Left kidney (tissue), 2 donors: Measurements from ENCODE around the gene LRRC28. TPM values are rescaled to one million over a fixed set of nuclear protein-coding genes. Genes with fewer than 3 reads are reported as not detected.
A peak's percentile ranks its signal among the peaks of the same experiment; 100 is the strongest.

Experiments used
- DNase-seq: peaks from one replicate; pipeline ENCODE4 v3.0.0-alpha.2; 2013
- polyA plus RNA-seq: library from polyadenylated mRNA; unstranded; fragments of 120-200 nt; gene quantifications from one replicate; pipeline ENCODE4 v1.2.1, GENCODE V29; 2013; ENCODE audit not compliant: insufficient read length

The LRRC28 gene
- polyA plus RNA-seq, 1 donor = 42.3 TPM

DNA sequence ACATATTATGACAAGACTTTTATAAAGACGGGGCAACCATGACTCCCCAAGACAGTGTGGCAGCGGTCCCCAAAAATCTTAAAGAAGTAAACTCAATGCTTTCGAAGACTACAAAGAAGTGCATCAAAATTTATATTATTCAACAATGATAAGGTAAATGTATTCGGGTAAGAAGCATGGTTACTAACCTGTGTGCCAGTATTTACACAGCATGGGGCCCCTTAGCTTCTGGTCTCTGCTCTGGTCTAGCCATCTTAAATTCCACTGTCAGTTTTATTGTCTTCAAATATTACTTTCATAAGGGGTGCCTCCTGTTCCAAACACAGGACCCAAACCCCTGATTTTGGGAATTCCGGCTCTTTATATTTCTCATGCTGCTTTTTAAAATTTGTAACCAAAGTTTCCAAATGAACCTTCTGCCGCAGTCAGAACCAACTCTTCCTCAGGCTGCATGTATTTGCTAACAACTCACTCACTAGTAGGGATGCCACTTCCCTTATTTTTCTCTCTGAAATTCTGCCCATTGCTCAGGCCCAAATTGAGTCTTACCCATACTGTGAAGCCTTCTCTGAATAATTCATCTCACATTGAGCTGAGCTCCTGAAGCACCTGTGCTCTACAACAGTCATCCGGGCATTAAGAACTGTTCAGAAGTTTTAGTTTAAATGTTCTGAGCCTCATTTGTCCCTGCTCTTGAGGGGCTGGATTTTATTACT lies 3.1 kb upstream of the LRRC28 start:
- no peak for DNase-seq

DNA sequence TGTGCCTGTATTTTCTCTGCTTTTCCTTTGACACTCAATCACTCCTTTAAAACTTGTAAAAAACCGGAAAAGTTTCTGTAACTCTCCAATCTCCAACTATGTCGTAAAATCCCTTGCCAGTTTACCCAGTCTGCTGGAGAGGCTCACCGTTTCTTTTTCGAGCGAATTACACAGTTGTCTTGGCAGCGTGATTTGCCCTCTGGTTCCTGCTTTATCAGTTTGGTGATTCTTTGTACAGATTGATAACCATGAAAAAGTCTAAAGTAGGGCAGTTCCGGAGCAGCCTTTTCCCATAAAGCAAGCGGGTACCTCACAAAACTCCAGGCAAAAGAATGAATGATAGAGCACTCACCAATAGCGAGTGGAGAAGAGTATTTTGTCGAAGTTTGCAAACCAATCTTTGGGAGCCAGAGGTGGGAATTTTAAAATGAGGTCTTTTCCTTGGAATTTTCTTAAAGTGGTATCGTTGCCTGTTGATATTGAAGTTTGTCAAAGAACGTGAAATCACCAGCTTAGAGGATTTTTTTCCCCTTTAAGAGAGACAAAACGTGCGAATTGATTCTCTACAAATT lies 1.9 kb upstream of the LRRC28 start, which contains the start of gene TTC23:
Gene TTC23 (minus strand): TSS at position 312 of the 572 bp plus-strand sequence. CDS start 20,869 bp downstream, outside the sequence.
- DNase-seq = peak; percentile 90

DNA sequence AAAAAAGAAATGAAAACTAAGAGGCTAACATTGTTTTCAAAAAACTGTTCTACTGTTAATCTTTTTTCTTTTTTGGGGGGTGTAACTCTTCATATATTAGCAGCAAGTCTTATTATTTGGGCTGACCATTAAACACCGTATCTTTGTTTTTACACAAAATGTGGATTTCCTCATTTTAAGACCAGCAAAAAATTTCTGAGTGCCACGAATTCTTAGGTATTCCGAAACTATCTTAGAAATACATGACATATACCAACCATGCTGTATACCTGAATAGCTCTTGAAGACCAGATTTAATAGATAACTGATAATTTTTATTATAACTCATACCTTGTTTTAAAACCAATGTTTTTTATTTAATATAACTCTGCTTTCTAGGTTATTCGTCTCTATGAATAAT lies 1.3 kb upstream of the LRRC28 start:
- no peak for DNase-seq

DNA sequence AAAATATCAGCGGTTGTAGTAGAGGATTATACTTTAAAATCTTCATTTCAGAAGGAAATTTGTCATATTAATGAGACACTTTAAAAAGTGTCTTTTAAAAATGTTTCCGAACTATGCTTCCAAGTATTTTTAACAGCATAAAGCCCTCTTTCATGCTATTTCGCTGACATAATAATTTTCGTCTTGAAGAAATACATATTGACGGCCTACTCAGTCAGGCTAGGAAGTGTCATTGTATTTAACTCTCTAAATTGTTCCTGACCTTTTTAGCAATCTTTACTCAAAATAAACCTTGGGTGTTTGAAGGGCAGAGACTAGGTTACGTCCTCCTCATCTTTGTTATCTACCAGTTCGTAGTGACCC lies 806 bp upstream of the LRRC28 start:
- DNase-seq = no peak

DNA sequence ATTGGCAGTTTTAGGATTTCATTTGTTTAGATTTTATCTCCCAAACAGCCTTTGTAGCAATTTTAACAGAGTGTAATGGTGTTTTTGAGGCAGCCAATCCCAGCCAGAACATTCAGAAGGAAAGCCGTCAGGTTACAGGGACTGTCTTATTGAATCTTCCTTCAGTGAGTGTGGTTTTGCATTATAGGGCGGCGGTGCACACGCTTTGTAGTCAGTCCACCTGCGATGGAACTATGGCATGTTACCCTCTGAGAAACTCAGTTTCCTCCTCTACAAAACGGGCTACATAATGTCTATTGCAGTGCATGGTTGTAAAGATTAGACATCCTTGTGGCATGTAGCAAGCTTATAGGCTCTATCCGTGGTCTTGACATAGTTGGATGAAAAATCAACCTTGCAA lies 1.0 kb downstream of the LRRC28 start:
- DNase-seq = no peak

DNA sequence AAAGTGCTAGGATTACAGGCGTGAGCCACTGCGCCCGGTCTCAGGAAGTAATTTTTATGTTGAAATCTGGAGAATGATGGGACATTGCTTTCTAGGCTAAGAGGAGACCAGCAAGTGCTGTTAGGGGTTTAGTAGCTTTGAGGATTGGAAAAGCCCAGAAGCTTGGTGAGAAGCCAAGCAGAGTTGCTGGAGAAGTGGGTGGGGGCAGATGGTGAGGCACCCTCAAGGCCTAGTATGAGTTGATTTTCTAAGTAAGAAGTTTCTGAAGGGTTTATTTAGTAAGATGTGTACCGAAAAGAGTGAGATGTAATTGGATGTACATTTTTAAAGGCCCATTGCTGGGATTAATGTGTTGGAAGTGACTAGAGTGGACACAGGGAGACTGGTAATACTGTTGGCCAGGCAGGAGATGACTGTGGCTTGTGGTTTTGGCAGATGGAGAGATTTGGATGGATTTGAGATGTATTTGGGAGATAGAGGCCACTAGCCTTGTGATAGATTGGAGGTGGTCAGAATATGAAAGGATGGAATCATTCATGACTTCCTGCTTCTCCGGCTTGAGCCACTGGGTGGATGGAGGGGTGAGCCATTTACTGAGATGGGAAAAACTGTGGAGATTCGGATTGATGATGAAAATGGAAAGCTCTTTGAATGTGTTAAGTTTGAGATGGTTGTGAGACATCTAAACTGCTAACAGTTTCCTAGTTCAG lies 2.3 kb downstream of the LRRC28 start:
- no peak for DNase-seq

DNA sequence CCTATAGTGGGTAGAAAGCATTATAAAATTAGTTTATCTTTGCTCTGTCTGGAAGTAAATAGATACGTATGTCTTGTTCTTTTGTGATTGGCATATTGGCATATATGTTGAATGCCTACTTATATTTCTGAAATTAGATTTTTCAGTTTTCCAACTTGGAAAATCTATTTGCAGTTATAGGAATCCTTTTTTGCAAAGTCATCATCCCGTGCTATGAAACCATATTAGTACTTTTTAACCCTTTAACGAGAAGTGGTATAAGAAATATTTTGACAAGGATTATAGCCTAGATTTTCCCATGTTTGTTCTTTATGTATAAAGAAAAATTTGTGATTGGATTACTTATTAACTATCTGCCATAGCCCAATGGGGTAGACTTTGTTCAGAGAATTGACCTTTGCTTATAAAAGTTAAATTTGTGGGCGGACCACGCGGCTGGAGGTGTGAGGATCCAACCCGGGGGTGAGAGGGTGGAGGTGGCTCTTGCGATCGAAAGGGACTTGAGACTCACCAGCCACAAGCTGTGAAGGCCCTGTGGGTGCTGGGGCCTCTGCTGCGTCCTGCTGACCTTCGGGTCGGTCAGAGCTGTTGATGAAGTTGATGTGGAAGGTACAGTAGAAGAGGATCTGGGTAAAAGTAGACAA lies 5.9 kb downstream of the LRRC28 start:
- no peak for DNase-seq

DNA sequence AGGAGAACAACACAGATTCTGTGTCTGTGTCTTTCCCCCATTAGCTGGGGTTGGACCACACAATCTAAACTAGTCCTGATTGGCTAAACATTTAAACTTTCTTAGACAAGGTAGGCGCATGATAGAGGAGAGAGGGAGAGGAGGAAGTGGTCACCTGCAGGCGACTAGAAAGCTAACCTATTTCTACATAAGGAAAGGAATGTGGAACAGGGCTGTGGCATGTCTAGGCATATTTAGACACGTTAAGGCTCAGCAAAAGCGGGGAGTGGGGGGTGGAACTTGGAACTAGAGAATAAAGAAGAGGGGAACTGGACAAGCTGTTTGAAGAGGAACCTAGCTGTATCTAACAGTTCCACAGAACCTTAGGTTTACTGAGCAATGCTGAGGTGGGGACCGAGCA lies 12.8 kb downstream of the LRRC28 start:
- DNase-seq = no peak

DNA sequence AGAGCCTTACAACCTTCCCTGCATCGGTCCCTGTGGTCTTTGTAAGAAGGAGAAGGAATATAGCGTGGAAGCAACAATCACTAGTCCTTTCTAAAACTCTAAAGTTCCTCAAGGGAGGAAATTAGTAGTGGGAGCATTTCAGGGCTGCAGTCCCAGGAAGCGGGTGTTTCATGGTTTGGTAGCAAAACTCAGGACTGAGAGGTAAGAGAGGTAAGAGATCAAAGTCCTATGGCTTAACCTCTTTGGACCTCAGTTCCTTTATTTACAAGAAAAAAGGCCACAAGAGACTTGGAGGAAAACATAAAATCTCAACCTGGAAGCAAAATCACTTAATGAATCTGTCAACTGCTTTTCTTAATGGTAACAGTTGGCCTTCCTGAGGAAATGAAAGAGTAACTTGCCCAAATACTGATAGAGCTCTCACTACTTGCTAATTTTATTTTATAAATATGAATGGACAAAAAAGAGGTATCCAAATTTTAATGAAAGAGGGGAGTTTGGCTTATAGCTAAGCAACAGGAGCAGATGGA lies 14.3 kb downstream of the LRRC28 start:
- no peak for DNase-seq

DNA sequence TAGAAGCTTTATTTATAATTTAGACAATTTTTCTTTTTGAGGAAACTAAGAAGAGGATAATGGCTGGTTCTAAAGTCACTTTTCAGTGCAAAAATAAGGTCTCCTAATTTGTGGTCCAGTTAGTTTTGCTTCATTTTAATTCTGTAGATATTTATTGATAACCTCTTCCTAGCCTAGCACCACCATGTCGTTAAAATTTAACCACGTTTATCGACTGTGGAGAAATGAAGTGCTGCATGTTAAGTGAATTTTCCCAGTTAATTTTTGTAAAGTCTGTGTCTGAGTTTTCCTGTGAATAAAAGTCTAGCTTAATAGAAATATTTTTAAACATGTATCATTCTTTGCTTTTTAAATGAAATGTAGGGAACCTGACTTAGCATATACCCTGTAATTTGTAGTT lies 16.7 kb downstream of the LRRC28 start:
- DNase-seq = no peak

DNA sequence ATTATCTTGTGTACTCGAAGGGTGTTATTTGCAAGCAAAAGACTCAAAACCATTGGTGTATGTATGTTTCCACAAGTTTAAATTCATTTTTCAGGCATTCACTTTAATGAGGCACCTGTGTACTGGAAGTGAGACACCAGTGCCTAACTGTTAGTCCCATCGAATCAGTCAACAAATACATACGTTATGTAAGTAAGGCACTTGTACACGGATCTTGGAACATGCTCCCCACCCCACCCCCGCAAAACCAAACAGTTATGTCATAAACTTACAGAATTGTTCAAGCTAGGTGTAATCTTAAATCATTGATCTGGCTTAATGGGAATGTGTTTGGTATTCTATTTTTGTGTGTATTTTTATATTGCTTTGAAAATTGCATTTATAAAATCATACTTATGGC lies 17.1 kb downstream of the LRRC28 start:
- no peak for DNase-seq

DNA sequence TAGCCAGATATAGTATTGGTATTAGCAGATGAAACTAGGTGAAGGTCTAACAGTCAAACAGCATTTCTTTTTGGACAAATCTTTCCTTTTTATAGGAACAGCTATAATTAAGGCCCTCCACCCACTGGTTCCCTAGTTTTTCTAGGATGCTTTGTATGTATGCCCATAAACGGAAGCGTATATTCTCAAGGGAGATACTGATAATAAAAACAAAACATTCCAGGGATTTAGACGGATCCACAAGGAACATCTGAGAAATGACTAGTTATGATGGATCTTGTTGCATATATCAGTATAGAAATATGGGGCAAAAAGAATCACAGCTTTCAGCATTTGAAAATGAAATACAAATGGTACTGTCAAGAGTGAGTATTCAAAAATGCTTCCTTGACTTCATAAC lies 22.5 kb downstream of the LRRC28 start:
- DNase-seq = no peak

DNA sequence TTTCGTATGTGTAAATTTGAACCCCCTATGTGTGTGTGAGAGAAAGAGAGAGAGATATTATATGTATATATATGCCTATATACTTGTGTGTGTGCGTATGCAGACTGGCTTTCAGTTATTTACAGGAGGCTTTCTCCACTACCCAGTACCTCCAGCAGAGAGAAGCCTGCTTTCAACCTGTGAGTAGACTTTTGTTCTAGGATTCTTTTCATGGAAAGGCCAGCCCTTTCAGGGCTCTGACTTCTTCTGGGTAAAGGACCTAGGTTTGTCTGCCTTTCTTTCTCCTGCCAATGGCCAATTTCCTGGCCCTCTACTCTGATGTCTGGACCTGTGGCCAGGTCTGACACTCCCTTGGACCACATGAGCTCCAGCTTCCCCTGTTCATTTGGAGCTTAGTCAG lies 23.8 kb downstream of the LRRC28 start:
- DNase-seq = no peak

DNA sequence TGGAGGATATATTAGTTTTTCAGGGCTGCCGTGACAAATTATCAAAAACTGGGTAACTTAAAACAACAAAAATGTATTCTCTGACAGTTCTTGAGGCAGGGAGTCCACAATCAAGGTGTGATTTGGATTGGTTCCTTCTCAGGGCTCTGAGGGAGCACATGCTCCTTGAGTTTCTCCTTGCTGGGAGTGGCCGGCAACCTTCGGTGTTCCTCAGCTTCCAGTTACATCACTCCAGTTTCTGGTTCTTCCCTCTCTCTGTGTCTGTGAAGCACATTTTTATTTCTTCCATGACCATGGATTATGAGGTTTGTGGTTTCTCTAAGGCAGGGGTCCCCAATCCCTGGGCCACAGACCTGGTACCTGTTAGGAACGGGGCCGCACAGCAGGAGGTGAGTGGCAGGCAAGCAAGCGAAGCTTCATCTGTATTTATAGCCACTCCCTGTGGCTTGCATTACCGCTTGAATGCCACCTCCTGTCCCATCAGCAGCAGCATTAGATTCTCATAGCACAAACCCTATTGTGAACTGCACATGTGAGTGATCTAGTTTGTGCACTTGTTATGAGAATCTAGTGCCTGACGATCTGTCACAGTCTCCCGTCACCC lies 24.3 kb downstream of the LRRC28 start:
- no peak for DNase-seq

DNA sequence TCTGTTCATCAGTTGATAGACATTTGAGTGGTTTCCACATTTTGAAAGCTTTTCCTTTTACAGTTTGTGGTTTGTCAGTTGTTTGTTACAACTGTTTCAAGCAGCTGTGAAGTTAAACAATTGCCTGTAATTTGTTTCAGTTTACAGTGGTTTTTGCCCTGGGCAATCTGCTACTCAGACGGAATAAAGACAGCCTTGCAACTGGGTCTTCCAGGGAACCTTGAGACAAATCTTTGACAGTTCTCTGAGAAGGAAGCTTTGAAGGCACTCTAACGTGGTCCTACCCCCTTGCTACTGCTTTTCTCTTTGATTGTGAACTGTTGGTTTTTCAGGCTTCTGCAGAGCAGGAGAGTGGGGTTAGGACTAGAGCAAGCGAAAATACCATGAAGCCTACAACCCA lies 28.0 kb downstream of the LRRC28 start:
- no peak for DNase-seq

DNA sequence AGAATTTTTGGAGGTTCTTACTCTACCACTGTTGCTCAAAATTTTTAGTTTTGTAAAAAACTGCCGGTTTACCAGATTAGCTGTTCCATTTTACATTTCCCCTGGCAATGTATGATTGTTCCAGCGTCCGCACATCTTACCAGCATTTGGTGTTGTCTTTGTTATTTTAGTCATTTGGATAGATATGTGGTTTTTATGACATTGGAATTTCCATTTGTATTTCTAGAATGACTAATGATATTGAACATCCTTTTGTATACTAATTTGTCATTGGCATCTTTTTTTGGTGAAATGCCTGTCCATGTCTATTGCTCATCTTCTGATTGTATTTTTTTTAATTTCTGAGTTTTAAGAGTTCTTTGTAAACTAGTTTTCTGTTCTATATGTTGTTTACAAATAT lies 28.5 kb downstream of the LRRC28 start:
- no peak for DNase-seq

DNA sequence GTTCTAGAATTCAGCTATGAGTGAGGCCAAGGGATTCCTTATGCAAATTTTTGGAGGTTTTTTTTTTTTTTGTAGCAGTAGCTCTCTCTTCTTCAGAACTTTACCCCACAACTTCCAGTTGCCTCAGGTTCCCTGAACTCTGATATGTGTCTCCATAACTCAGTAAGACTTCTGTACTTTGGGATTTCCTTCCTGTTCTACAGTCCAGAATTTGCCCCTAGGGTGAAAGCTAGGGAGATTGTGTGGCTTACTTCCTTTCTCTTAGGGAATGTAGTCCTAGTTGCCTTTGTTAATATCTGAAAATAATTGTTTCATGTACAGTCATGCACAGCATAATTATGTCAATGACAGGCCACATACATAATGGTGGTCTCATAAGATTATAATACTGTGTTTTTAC lies 30.8 kb downstream of the LRRC28 start:
- no peak for DNase-seq

DNA sequence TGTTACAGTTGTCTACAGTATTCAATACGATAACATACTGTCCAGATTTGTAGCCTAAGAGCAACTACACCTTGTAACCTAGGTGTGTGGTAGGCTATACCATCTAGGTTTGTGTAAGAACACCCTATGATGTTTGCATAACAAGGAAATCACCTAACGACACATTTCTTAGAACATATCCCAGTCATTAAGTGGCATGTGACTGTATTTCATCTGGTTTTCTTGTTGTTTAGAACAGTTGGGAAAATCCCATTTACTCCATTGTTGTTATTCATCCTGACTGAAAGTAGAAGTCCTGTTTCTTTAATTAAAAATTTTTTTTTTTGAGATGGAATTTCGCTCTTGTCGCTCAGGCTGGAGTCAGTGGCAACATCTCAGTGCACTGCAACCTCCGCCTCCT lies 31.3 kb downstream of the LRRC28 start:
- no peak for DNase-seq

DNA sequence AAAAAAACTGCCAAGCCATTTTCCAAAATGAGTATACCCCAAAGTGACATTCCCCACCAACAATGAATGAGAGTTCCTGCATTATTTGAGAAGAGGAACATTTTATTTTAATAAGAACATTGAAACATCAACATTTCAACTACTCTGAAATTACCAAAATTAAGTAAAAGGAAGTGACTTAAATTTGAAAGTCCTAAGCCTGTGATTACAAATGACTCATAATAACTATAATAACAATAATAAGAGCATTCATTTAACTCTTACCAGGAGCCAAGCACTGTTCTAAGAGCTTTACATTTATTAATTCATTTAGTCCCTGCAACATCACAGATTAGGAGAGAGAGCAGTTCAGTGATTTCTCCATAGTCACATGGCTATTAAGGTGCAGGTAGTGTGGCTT lies 32.4 kb downstream of the LRRC28 start:
- DNase-seq = no peak

DNA sequence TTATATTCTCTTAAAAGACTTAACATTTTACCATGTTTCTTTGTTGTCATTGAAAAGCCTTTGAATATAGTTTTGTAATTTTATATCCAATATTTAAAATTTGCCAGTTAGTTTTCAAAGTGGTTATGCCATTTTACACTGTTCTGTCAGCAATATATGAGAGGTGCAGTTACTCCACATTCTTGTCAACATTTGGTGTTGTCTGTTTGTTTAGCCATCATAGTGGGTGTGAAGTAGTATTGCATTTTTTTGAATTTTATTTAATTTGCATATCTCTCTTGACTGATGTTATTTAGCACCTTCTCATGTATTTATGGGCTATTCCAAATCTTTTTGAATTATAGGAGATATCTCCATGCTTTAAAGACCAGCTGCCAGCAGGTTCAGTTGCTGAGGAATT lies 40.4 kb downstream of the LRRC28 start:
- no peak for DNase-seq

DNA sequence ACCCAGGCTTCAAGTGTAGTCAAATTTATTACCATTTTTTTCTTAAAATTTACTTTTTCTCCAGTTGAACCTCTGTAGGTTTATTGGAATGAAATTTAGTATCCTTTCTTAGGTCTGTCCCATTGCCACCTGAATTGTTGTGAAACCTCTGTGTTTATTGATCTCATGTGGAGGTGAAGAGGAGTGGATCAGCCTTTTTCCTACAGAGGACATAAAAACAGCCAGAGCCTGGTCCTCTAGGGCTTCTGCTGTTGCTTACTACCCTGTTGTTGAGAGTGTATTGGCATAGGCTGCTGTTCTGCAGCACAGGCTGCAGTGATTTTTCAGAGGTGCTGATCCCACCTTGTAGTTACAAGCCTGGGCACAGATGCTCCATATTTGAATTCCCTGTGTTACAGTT lies 44.6 kb downstream of the LRRC28 start:
- no peak for DNase-seq

DNA sequence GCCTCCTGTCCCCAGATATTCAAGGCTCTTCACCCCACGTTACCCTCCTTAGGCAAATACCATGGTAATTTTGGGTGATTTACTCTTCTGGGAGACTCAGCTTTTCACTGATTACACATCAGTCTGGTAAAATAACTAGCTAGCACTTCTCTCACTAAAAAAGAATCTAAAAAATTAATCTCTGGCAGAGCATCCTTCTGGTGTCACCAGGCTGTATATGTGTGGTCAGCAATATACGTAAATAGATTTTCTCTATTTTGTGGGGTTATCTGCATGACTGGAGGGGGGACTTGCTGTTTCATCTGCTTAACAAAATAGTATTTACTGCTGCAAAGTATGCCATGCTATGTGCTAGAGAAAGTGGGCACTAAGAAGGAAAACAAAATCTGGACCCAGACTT lies 45.1 kb downstream of the LRRC28 start:
- DNase-seq = no peak

DNA sequence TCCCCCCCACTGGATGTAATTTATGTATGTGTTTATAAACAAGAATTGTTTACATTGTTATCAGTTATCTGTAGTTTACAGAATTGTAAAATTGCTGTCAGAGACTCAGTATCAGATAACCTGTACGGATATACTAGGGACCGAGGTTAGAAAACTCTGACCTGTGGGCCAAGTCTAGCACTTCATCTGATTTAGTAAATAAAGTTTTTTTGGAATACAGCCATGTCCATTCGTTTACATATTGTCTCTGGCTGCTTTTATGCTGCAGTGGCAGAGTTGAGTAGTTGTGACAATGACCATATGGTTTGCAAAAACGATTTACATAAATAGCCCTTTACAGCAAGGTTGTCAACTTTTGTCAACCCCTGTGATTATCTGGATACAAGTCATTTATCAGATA lies 52.6 kb downstream of the LRRC28 start:
- peak; percentile 34 for DNase-seq
